Activated naive CD8-positive, alpha-beta T cell treated with anti-CD3 and anti-CD28 coated beads, Interleukin-2, amount 10 ng/mL, durations not matched to agents 7 days and 5 days (primary cell): ENCODE measurements around the gene SPATA2L. TPM values are rescaled to one million over a fixed set of nuclear protein-coding genes. Genes with fewer than 3 reads are reported as not detected.
"Not testable (repeated sequence)": the region's sequence is repeated elsewhere in the genome, so short reads cannot be mapped to it uniquely, and the experiment has no call there.

Experiments used
- ATAC-seq: fragments of 150-1000 bp; cut with Tn5 transposase; one replicate; pipeline ENCODE4 v1.10.0; 2021; ENCODE audit warnings: low read depth, moderate library complexity
- POLR2A ChIA-PET: fragments of 350-600 bp; sonication (Branson Sonifier 250); formaldehyde crosslinking; loops from one replicate; lab custom pipeline; 2021; ENCODE audit warnings: antibody characterized with exemption; lab: Charles Lee
- DNase-seq: peaks from one replicate; pipeline ENCODE4 v3.0.0; 2021
- H3K27ac Mint-ChIP-seq: one replicate; pipeline ENCODE4 v1.8.0; 2022; ENCODE audit warnings: mild to moderate bottlenecking, mixed read lengths
- H3K27me3 Mint-ChIP-seq: one replicate; pipeline ENCODE4 v1.8.0; 2022; ENCODE audit warnings: mild to moderate bottlenecking, moderate library complexity, mixed read lengths
- H3K36me3 Mint-ChIP-seq: one replicate; pipeline ENCODE4 v1.8.0; 2021; ENCODE audit warnings: mild to moderate bottlenecking, mixed read lengths
- H3K4me1 Mint-ChIP-seq: one replicate; pipeline ENCODE4 v1.8.0; 2021; ENCODE audit warnings: mixed read lengths
- H3K4me3 Mint-ChIP-seq: one replicate; pipeline ENCODE4 v1.8.0; 2022; ENCODE audit warnings: mild to moderate bottlenecking, moderate library complexity, mixed read lengths
- H3K9me3 Mint-ChIP-seq: one replicate; pipeline ENCODE4 v1.8.0; 2021; ENCODE audit warnings: mixed read lengths
- total RNA-seq, 2 experiments: library from RNA; stranded (reverse); gene quantifications; one replicate each; pipeline ENCODE4 v1.2.3, GENCODE V29; 2021

Gene SPATA2L
- total RNA-seq, 2 experiments from 2014 or later: 7.6 to 8.0 TPM

- Mint-ChIP-seq H3K4me3 (no peak overlapping the region), H3K36me3 (peaks cover 11% of the 10 kb centered on the region), H3K9me3 (no peaks in the 10 kb centered on the region), H3K4me1 (peaks cover 12% of the 10 kb centered on the region), H3K27ac (no peak overlapping the region), H3K27me3 (no peaks in the 10 kb centered on the region)
- DNase-seq (no peak), ATAC-seq (no peak)
- POLR2A ChIA-PET: interaction anchor here (0.7 kb wide), 1 partner anchor 33 kb away, joined by 4 read pairs; no protein-coding TSS in a partner anchor
Measured at GRCh38 chr16:89667633-89668032, 33.9 kb downstream of the SPATA2L start.

GRCh38 chr16:89667000-89667399 is 34.5 kb downstream of the SPATA2L start:
- DNase-seq, H3K4me3 Mint-ChIP-seq, H3K9me3 Mint-ChIP-seq, POLR2A ChIA-PET, ATAC-seq, H3K27me3 Mint-ChIP-seq, H3K27ac Mint-ChIP-seq: not testable (repeated sequence)
- Mint-ChIP-seq H3K36me3 (peaks cover 13% of the 10 kb centered on the region), H3K4me1 (peaks cover 12% of the 10 kb centered on the region)

DNA sequence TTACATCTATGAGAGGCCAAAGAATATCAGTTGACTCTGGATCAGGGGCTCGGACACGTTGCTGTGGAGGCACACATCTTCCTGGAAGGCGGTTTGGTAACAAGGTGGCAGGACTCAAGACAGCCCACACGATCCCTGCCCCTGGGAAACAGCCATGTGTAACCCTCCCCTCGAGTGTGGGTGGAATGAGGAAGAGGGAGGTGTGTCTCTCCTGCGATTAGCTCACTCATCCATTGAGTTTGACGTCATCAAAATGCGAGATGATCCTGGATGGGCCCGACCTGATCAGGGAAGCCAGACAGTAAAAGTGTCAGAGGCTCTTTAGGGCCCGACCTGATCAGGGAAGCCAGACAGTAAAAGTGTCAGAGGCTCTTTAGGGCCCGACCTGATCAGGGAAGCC is 37.3 kb downstream of the SPATA2L start:
- DNase-seq, H3K9me3 Mint-ChIP-seq, ATAC-seq, H3K27me3 Mint-ChIP-seq, H3K27ac Mint-ChIP-seq, POLR2A ChIA-PET, H3K4me3 Mint-ChIP-seq: not testable (repeated sequence)
- Mint-ChIP-seq H3K36me3 (peaks cover 27% of the 10 kb centered on the region), H3K4me1 (peaks cover 17% of the 10 kb centered on the region)

GRCh38 chr16:89661215-89661614 is 40.3 kb downstream of the SPATA2L start:
- H3K36me3 Mint-ChIP-seq: peaks cover 32% of the 10 kb centered on the region
- H3K4me1 Mint-ChIP-seq: peaks cover 13% of the 10 kb centered on the region
- DNase-seq: no peak
- no peak overlapping the region for H3K4me3 Mint-ChIP-seq
- H3K27ac Mint-ChIP-seq: no peak overlapping the region
- no peaks in the 10 kb centered on the region for H3K27me3 Mint-ChIP-seq
- no peaks in the 10 kb centered on the region for H3K9me3 Mint-ChIP-seq
- ATAC-seq: no peak
- POLR2A ChIA-PET: no interaction called here

DNA sequence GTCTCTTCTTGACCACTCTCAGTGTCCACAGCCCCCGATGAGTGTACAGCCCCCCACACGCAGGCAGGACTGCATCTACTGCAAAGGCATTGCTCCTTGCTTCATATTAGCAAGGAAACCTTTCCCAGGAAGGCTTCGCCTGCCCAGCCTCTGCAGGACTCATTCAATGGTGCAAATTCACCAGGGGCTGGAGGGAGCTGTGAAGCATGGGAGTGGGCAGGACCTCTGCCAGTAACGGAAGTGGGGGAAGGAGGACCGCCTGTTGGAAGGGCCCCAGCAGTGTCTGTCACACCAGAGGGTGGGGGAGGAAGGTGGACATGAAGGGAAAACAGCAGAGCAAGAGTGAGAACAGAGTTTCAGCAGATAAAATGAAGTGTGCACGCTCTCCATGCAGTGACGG is 41.4 kb downstream of the SPATA2L start:
- Mint-ChIP-seq H3K27me3 (no peaks in the 10 kb centered on the region), H3K4me3 (no peak overlapping the region), H3K27ac (no peak overlapping the region), H3K36me3 (peaks cover 34% of the 10 kb centered on the region), H3K9me3 (no peaks in the 10 kb centered on the region), H3K4me1 (peaks cover 22% of the 10 kb centered on the region)
- ATAC-seq (no peak), DNase-seq (no peak)
- POLR2A ChIA-PET: no interaction called here

DNA sequence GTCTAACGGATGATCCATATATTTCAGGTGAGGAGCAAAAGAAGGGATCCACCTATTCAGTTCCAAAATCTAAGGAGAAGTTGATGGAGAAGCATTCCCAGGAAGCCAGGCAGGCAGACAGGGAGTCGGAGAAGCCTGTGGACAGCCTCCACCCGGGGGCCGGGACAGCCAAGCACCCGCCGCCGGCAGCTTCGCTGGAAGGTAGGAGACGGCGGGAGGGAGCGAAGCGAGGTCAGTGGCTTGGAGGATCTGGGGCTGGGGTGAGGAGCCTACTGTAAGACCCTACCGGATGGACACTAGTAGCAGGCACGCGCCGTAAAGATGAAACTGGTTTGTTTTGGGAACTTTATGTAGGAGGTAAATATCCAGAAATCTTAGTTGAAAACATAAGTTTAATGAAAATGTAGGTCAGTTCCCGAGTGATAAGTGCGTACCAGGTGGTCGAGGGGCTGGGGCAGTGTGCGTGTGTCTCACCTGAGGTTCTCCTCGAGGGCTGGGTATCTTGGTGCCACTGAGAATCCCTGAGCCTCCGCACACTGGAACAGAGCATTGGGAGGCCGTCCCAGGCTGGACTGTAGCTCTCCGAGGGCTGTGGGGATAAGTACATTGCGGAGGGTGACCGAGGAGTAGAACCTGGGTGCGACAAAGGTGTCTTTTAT is 43.2 kb downstream of the SPATA2L start:
- Mint-ChIP-seq H3K9me3 (no peaks in the 10 kb centered on the region), H3K27ac (peak overlapping the region; percentile 77), H3K27me3 (no peaks in the 10 kb centered on the region), H3K36me3 (peaks cover 31% of the 10 kb centered on the region), H3K4me3 (peak overlapping the region; percentile 87), H3K4me1 (peaks cover 31% of the 10 kb centered on the region)
- POLR2A ChIA-PET: interaction anchor here (1.1 to 2.2 kb wide), 2 partner anchors 28 to 65 kb away, joined by 4 to 6 read pairs; partner anchors contain the start of gene CDK10
- DNase-seq (no peak), ATAC-seq (no peak)

- peak within 1 kb of the TSS; percentile 87 for H3K4me3 Mint-ChIP-seq
- peaks cover 25% of the 10 kb centered on the region for H3K36me3 Mint-ChIP-seq
- H3K9me3 Mint-ChIP-seq: no peaks in the 10 kb centered on the region
- DNase-seq: peak; percentile 98
- ATAC-seq: peak; percentile 88
- POLR2A ChIA-PET: interaction anchor here (0.7 to 2.2 kb wide), 3 partner anchors 41 to 96 kb away, joined by 3 to 6 read pairs (median 4); no protein-coding TSS in a partner anchor
- H3K4me1 Mint-ChIP-seq: peaks cover 31% of the 10 kb centered on the region
- H3K27ac Mint-ChIP-seq: peak within 1 kb of the TSS; percentile 80
- no peaks in the 10 kb centered on the region for H3K27me3 Mint-ChIP-seq
Measured at GRCh38 chr16:89657442-89658220, 43.9 kb downstream of the SPATA2L start, which contains the start of the genes CHMP1A and SPATA33. Gene CHMP1A (minus strand): TSS chr16:89657708. CDS start chr16:89657588, 120 bp downstream. Gene SPATA33 (plus strand): TSS chr16:89657836. CDS start chr16:89657912, 76 bp downstream.

- POLR2A ChIA-PET: no interaction called here
- Mint-ChIP-seq H3K4me3 (peak overlapping the region; percentile 87), H3K36me3 (peaks cover 20% of the 10 kb centered on the region), H3K4me1 (peaks cover 31% of the 10 kb centered on the region), H3K27me3 (no peaks in the 10 kb centered on the region), H3K27ac (peak overlapping the region; percentile 79), H3K9me3 (no peaks in the 10 kb centered on the region)
- DNase-seq (no peak), ATAC-seq (no peak)
Measured at GRCh38 chr16:89656435-89657121, 44.9 kb downstream of the SPATA2L start.

DNA sequence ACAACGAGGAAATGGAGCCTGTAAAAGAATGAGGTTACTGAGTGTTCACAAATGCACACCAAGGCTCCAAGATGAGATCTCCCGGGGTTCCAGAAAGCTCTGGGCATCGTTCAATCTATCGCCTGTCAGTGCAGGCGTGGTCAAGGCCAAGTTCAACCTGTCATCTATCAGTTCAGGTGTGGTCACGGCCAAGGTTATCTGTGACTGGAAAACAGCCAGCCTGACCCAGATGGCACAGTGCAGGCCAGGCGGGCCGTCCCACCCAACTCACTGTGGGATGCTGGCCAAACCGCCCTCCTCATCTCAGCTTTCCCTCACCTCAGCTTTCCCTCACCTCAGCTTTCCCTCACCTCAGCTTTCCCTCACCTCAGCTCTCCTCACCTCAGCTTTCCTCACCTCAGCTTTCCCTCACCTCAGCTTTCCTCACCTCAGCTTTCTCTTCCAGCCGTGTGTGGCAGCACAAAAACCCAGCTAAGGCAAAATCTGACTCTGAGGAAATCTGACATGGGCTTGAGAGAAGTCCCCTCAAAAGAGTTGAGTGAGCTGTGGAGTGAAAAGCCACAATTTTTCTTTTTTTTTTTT is 46.4 kb downstream of the SPATA2L start:
- Mint-ChIP-seq H3K27me3 (no peaks in the 10 kb centered on the region), H3K4me1 (peaks cover 28% of the 10 kb centered on the region), H3K36me3 (peaks cover 13% of the 10 kb centered on the region), H3K9me3 (no peaks in the 10 kb centered on the region), H3K4me3 (peak overlapping the region; percentile 87), H3K27ac (no peak overlapping the region)
- no peak for DNase-seq
- POLR2A ChIA-PET: no interaction called here
- ATAC-seq: no peak

GRCh38 chr16:89653656-89654295 is 47.7 kb downstream of the SPATA2L start:
- H3K27me3 Mint-ChIP-seq: no peaks in the 10 kb centered on the region
- peaks cover 20% of the 10 kb centered on the region for H3K36me3 Mint-ChIP-seq
- no peak overlapping the region for H3K4me3 Mint-ChIP-seq
- no peak overlapping the region for H3K27ac Mint-ChIP-seq
- no peak for ATAC-seq
- POLR2A ChIA-PET: interaction anchor here (0.6 to 0.7 kb wide), 2 partner anchors 270 to 364 kb away, joined by 4 read pairs; no protein-coding TSS in a partner anchor
- no peaks in the 10 kb centered on the region for H3K9me3 Mint-ChIP-seq
- no peak for DNase-seq
- H3K4me1 Mint-ChIP-seq: peaks cover 26% of the 10 kb centered on the region

DNA sequence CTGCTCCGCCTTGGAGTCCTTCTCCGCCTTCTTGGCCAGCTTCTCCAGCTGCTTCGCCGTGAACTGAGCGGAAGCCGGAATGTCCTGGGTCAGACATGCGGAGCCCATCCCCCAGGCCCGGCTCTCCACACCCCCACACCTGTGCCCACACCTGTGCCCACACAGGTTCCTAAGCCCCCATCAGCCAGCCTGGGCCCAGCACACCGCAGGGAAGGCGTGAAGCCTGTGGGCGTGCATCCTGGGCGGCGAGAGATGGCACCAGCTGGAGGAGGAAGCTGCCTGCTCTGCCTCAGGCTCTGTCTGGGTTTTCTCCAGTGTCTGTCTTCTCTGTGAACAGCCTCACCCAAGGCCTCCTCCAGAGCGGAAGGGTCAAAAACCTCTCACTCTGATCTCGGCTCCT is 49.9 kb downstream of the SPATA2L start:
- no peak overlapping the region for H3K4me3 Mint-ChIP-seq
- no peaks in the 10 kb centered on the region for H3K27me3 Mint-ChIP-seq
- peaks cover 21% of the 10 kb centered on the region for H3K4me1 Mint-ChIP-seq
- ATAC-seq (peak; percentile 13), DNase-seq (no peak)
- H3K36me3 Mint-ChIP-seq: peaks cover 22% of the 10 kb centered on the region
- POLR2A ChIA-PET: no interaction called here
- H3K27ac Mint-ChIP-seq: no peak overlapping the region
- no peaks in the 10 kb centered on the region for H3K9me3 Mint-ChIP-seq

GRCh38 chr16:89646906-89647305 is 54.6 kb downstream of the SPATA2L start:
- Mint-ChIP-seq H3K36me3 (peaks cover 23% of the 10 kb centered on the region), H3K9me3 (no peaks in the 10 kb centered on the region), H3K4me3 (no peak overlapping the region), H3K4me1 (no peaks in the 10 kb centered on the region), H3K27ac (no peak overlapping the region), H3K27me3 (no peaks in the 10 kb centered on the region)
- ATAC-seq (no peak), DNase-seq (no peak)
- POLR2A ChIA-PET: no interaction called here
